Hindlimb muscle (tissue), 1 donor: Measurements from ENCODE around the gene GRIA1. TPM values are rescaled to one million over a fixed set of nuclear protein-coding genes. Genes with fewer than 3 reads are reported as not detected.

Experiments
- DNase-seq: peaks from one replicate; pipeline ENCODE4 v3.0.0-alpha.2; 2013
- polyA plus RNA-seq: library from polyadenylated mRNA; unstranded; fragments of 120-200 nt; gene quantifications from one replicate; pipeline ENCODE4 v1.2.1, GENCODE V29; 2013; ENCODE audit not compliant: insufficient read length

The GRIA1 gene
- polyA plus RNA-seq, result 0.28 TPM

DNA sequence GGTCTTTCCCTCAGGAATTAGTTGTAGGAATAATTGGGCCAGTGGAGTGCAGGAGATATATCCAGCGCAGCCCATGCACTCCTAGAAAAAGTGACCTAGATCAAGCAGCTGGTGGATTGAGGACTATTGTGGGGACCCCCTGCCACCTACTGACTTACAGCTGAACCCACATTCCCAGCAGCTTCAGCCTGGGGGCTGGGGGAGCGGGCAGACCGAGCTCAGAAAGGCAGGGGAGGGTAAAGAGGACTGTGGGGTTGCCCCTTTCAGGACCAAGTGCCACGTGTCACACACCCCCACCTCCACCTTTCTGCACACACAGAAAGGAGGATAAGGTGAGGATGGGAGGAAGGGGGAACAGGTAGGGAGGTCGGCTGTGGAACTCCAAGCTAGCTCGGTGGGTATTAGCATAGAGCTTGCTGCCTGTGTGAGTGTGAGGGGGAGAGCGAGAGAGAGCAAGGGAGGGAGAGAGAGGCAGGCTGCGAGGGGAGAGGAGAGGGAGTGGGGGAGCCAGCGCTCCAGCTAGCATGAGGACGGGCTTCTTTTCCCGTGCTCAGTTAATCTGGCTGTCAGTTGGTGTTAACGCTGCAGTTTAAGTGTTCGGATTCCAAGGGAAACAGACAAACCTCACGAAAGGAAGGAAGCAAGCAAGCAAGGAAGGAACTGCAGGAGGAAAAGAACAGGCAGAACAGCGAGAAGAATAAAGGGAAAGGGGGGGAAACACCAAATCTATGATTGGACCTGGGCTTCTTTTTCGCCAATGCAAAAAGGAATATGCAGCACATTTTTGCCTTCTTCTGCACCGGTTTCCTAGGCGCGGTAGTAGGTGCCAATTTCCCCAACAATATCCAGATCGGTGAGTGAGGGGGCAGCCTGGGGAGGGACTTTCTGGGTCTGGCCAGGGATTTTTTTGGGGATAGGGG lies at the start of gene GRIA1:
Gene GRIA1, plus strand, starts transcription at position 553 of the 920 bp plus-strand sequence.
- peak; percentile 9 for DNase-seq

DNA sequence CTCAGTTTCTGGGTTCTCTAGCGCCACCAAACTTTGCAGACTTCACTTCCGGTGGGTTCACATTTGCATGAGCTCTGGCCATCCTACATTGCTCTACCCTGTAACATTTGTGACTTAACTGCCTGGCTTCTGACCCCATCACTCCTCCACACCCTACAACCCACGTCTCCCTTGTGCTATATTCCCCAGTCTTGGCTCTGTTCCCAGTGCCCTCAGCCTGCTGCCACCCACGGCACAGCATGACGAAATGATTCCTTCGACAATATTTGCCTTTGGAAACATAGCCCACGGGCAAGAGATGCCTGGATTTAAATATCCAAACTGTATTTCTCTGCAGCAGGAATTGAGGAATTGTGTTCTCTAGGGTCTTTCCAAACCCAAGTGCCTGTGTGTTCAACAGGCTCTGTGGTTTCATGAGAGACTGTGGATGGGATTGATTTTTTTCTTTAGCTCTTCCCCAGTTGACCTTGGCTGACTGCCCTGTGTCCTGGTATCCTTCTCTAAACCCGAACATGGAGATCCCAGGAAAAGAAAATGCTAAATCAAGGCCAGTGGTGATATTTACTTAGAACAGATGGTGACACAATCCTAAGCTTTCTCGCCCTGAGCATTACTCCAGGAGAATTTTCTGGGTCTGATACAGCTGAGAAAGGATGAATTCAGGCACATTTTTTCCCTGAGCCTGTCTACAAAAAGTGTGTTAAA lies 44.4 kb upstream of the GRIA1 start:
- no peak for DNase-seq

- DNase-seq, result no peak
Observed at GRCh38 chr5:153447534-153447933, 42.9 kb upstream of the GRIA1 start.

GRCh38 chr5:153456354-153456753 lies 34.1 kb upstream of the GRIA1 start:
- DNase-seq, result no peak

DNA sequence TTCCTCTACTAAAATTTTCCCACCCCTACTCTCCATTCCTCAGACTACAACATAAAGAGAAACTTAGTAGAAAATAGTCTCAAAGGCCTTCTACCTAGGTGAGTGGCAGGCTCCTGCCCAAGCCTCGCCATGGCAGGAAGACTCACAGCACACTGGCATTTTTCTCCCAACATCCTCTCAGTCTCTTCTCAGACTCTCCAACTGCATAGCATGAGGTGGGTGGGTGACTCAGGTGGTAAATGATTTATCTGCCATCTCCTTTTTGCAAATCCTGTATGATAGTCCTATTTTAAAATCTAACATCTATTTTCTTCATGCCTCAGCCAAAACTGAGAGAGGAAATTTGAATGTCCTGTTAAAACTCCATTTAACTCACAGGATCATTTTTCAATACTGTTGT lies 33.5 kb upstream of the GRIA1 start:
- no peak for DNase-seq

DNA sequence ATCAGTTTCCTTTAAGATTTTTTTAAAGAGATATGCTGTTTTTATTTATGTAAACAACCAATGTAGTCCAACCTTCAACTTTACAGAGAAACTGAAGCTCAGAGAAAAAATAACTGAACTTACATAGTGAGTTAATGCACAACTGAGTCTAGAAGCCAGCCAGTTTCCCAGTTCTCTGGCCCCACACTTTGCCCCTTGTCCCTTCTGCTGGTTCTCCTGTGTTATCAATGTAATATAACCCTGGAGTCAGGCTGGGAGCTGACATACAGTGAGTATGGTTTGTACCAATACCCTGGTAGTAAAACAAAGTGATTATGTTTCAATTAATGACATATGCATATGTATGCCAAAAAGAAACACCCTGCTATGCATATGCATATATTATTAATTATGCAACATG lies 32.2 kb upstream of the GRIA1 start:
- no peak for DNase-seq

- DNase-seq, result no peak
Observed at GRCh38 chr5:153459051-153459743, 31.3 kb upstream of the GRIA1 start.

DNA sequence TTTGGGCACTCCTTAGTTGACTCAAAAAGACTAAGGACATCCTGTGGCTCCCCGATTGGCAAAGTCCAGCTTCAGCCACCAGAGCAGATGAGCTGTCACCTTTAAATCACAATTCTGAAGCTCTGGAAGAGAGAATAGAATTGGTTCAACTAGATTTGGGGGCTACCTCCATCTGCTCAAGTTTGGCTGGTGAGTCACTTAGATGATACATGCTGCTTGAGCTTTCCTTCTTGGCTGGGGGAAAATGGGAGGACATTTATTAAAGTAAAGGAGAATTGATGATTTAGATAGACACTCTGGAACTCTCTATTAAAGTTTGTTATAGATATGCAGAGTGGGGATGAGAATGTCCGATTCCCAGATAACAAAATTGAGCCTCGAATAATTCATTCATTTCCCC lies 30.0 kb upstream of the GRIA1 start:
- DNase-seq, result no peak

- DNase-seq, result no peak
Observed at GRCh38 chr5:153461341-153461740, 29.1 kb upstream of the GRIA1 start.

DNA sequence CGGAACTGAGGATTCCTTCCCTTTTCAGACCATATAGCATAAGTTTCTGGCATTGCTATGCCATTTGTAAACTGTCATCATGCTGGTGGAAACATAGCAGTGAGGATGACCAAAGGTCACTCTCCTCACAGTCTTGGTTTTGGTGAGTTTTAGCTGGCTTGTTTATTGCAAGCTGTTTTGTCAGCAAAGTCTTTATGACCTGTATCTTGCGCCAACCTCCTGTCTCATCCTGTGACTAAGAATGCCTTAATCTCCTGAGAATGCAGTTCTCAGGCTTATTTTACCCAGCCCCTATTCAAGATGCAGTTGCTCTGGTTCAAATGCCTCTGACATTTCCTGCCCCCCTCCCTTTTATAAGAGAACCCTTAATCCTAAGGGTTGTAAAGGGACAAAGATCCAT lies 26.7 kb upstream of the GRIA1 start:
- DNase-seq, result no peak

- DNase-seq, result no peak
Observed at GRCh38 chr5:153467546-153467945, 22.9 kb upstream of the GRIA1 start.

- no peak for DNase-seq
Observed at GRCh38 chr5:153469423-153469822, 21.0 kb upstream of the GRIA1 start.

DNA sequence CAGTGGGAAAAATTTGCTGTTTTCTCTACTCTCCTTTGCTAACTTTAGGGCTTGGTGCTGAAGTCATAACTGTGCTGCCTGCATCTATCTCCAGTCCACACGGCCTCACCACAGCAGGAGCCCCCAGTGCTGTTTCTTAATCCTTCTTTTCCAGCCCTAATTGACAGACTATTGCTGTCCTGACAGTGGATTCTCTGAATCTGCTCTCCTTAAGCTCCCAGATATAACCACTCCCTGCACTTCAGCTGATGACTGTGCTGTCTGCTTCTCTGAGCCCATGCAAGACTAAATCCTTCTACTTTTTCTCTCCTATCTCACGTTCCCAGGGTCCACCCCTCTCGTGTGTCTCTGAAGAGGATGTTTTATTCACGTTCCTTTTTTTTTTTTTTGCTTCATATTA lies 19.7 kb upstream of the GRIA1 start:
- no peak for DNase-seq

GRCh38 chr5:153476767-153477166 lies 13.7 kb upstream of the GRIA1 start:
- DNase-seq, result no peak

GRCh38 chr5:153480401-153480800 lies 10.1 kb upstream of the GRIA1 start:
- DNase-seq, result no peak

- DNase-seq, result no peak
Observed at GRCh38 chr5:153483482-153483881, 7.0 kb upstream of the GRIA1 start.

DNA sequence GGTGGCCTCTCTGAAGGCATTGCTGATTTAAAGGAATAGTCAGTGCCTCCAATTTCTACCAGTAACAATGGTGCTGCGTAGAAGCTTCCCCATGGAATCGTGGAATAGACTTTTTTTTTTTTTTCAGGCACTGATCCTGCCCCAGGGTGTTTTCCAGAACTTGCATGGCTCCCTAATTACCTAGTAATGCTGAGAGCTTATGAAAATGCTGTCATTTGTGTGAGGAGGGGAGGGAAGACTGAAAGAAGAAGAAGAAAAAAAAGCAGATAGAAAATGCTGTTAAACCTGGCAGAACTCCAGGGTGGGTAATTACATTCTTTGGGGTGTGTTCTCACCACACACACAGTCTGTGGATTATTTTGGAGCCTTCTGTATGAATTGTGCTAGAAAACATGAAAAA lies 4.8 kb upstream of the GRIA1 start:
- no peak for DNase-seq

- no peak for DNase-seq
Observed at GRCh38 chr5:153486771-153487170, 3.7 kb upstream of the GRIA1 start.

DNA sequence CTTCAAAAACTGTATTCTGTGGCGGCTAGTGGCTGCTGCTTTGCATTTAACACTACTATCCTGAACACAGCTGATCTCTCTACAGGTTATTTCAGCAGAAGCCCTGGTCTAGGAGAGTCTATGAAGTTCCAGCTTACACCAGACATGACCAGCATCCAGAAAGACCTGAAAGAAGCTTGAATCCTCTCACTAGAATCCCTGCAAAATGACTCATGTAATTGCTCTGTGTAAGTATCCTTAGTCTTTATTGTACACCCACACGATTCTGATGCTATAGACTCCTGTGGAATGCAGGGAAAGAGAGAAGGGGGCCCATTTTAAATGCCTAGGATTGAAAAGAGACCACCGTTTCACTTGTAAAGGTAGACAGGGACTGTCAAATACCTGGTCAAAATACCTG lies 859 bp upstream of the GRIA1 start:
- DNase-seq, result no peak

GRCh38 chr5:153491038-153491744 lies 721 bp downstream of the GRIA1 start:
- DNase-seq, result no peak

- DNase-seq, result no peak
Observed at GRCh38 chr5:153491856-153492255, 1.4 kb downstream of the GRIA1 start.

DNA sequence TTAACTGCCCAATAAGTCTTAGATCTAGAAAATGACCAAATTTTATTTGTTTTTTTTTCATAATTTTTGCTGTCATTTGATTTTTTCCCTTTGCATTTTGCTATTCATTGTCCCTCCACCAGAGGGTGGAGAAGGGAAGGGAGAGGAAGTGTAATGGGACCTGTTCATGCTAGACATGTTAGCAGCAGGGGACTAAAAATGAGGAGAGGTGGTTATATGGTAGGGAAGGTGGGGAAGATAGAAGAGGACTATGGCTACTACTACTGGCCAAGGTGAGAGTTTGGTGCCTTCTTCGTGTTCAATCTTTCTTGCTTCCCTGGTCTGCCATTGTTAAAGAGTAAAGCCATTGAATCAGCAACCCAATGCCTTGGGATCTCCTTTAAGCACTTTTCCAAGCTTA lies 6.4 kb downstream of the GRIA1 start:
- DNase-seq, result no peak

GRCh38 chr5:153498516-153498915 lies 8.0 kb downstream of the GRIA1 start:
- no peak for DNase-seq
